SJCRH30 (cell line): ENCODE measurements around the gene CADM2. TPM values are rescaled to one million over a fixed set of nuclear protein-coding genes. Genes with fewer than 3 reads are reported as not detected.

ENCODE experiments used
- DNase-seq, 2 experiments: peaks; one replicate each; pipeline ENCODE4 v3.0.0-alpha.2; 2015 to 2020
- H3K27ac ChIP-seq: fragments of 250-450 bp; sonication (Bioruptor Pico); 2 replicates; pipeline ENCODE4 v1.5.1; 2020; ENCODE audit warnings: mild to moderate bottlenecking, moderate library complexity
- H3K27me3 ChIP-seq: fragments of 250-450 bp; sonication (Bioruptor Pico); 2 replicates; pipeline ENCODE4 v1.5.1; 2020; ENCODE audit warnings: mild to moderate bottlenecking, moderate library complexity
- H3K36me3 ChIP-seq: fragments of 250-450 bp; sonication (Bioruptor Pico); 2 replicates; pipeline ENCODE4 v1.5.1; 2020; ENCODE audit warnings: mild to moderate bottlenecking, moderate library complexity
- H3K4me1 ChIP-seq: fragments of 250-450 bp; sonication (Bioruptor Pico); 2 replicates; pipeline ENCODE4 v1.5.1; 2020; ENCODE audit warnings: mild to moderate bottlenecking, moderate library complexity
- H3K4me3 ChIP-seq: fragments of 250-450 bp; sonication (Bioruptor Pico); 2 replicates; pipeline ENCODE4 v1.5.1; 2020; ENCODE audit warnings: mild to moderate bottlenecking, moderate library complexity
- H3K9me3 ChIP-seq: fragments of 250-450 bp; sonication (Bioruptor Pico); replicated peaks from 2 replicates; pipeline ENCODE4 v1.5.1; 2020; ENCODE audit warnings: mild to moderate bottlenecking, moderate library complexity
- total RNA-seq: library from RNA; depleted of rRNA; stranded (reverse); fragments of >200 nt; shearing (Covaris generic); gene quantifications from 2 replicates; pipeline ENCODE4 v1.2.3, GENCODE V29; 2014

Gene CADM2
- total RNA-seq, 1 experiment from 2014 or later: 20.8 TPM

DNA sequence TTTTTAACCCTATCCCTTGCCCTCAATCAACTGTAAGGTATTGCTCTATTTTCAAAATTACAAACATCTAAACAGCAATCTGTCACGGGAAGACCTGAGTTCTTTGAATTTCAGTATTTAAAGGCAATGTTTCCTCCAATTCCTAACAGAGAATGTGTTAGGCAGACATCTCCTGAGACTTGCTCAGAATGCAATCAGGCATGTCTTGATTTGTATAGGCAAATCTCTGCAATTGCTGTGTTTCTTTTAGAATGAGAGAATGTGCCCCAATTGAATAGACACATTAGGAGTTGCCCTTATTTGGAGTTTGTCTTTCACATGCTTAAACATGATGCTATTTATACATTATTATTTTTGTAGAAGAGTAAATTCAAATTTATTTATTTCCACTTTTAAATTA, 205.6 kb downstream of the CADM2 start:
- Histone ChIP-seq H3K4me3 (no peak overlapping the region), H3K36me3 (no peaks in the 10 kb centered on the region)
- no peak for DNase-seq

DNA sequence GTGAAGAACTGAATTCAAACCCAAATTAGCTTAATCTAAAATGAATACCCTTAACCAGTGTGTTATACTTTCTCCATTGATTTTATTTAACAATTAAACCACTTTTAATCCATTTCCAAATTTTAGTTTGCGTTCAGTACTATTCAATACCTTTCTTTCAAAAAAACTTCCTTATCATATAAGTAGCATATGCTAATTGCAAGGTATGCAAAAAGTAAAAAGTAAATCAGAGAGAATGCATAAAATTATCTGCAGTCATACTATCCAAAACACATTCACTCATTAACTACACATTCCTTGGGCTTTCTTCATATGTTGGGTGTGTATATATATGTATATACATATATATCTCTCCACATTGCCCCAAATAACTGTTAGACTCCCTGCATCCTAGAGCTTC, 208.8 kb downstream of the CADM2 start:
- H3K4me1 ChIP-seq: no peaks in the 10 kb centered on the region
- no peaks in the 10 kb centered on the region for H3K9me3 ChIP-seq
- no peak overlapping the region for H3K4me3 ChIP-seq
- no peak for DNase-seq
- H3K27ac ChIP-seq: no peak overlapping the region
- H3K27me3 ChIP-seq: no peaks in the 10 kb centered on the region
- no peaks in the 10 kb centered on the region for H3K36me3 ChIP-seq

More for the DNA sequence above, 205.6 kb downstream of the CADM2 start:
- H3K4me1 ChIP-seq: no peaks in the 10 kb centered on the region
- H3K27ac ChIP-seq: no peak overlapping the region
- H3K27me3 ChIP-seq: no peaks in the 10 kb centered on the region
- no peaks in the 10 kb centered on the region for H3K9me3 ChIP-seq

DNA sequence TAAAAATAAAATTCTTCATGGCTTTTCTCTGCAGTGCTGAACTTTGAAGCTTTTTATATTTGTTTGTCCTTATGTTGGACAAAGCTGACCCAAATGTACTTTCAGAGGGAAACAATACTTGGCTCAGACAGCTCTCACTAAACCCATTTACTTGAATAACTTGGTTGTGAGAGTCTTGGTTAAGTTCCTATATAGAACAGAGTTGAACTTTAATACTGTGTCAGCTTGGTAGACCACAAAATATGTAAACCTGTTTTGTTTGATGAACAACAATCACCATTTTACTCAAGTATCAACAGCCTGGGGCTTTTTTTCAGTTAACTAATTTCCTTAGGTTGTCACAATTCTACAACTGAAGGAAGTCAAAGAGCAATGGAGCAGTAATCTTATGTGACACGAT, 211.9 kb downstream of the CADM2 start:
- H3K4me1 ChIP-seq: 0 out of 2 replicates have a peak, but pooled peaks cover 3% of the 10 kb centered on the region
- H3K9me3 ChIP-seq: no peaks in the 10 kb centered on the region
- no peak for DNase-seq
- H3K36me3 ChIP-seq: no peaks in the 10 kb centered on the region
- no peaks in the 10 kb centered on the region for H3K27me3 ChIP-seq
- no peak overlapping the region for H3K4me3 ChIP-seq
- no peak overlapping the region for H3K27ac ChIP-seq

DNA sequence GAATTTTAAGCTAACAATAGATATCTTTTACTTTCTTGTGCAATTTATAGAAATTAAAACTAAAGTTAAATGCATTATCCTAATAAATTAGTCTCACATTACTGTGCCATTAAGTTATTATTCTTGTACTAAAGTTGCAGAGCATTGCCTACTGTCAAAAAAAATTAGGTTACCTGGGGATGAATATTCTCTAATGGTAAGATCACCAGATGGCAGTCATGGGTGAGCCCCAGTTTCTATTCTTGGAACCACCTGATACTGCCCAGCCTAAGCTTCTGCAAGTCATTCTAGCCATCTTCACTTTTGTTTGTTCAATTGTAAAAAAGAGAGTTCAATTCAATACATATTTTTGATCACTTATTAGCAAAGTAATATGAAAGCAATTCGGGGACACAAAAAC, 213.2 kb downstream of the CADM2 start:
- no peaks in the 10 kb centered on the region for H3K36me3 ChIP-seq
- no peak for DNase-seq
- H3K27me3 ChIP-seq: no peaks in the 10 kb centered on the region
- H3K4me1 ChIP-seq: 0 out of 2 replicates have a peak, but pooled peaks cover 3% of the 10 kb centered on the region
- no peaks in the 10 kb centered on the region for H3K9me3 ChIP-seq
- H3K27ac ChIP-seq: no peak overlapping the region
- no peak overlapping the region for H3K4me3 ChIP-seq

DNA sequence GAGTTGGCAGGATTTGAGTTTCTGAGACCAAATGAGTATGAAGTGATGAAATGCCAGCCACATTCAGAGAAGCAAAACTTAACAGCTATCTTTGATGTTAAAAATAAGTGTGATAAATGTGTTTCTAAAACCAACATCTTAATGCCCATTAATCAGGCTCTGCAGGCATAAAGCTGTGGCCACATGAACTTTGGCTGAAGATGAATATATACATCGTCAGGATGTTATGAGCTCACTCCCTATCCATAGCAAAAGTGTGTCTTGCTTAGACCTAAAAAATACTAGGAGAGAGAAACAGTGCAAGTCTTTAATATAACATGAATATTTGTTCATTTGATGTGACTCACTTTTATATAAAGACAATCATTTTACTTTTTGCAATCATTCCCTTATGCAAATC, 218.0 kb downstream of the CADM2 start:
- H3K4me1 ChIP-seq: 0 out of 2 replicates have a peak, but pooled peaks cover 3% of the 10 kb centered on the region
- H3K36me3 ChIP-seq: no peaks in the 10 kb centered on the region
- no peaks in the 10 kb centered on the region for H3K27me3 ChIP-seq
- H3K27ac ChIP-seq: no peak overlapping the region
- DNase-seq: no peak
- H3K4me3 ChIP-seq: no peak overlapping the region
- no peaks in the 10 kb centered on the region for H3K9me3 ChIP-seq

DNA sequence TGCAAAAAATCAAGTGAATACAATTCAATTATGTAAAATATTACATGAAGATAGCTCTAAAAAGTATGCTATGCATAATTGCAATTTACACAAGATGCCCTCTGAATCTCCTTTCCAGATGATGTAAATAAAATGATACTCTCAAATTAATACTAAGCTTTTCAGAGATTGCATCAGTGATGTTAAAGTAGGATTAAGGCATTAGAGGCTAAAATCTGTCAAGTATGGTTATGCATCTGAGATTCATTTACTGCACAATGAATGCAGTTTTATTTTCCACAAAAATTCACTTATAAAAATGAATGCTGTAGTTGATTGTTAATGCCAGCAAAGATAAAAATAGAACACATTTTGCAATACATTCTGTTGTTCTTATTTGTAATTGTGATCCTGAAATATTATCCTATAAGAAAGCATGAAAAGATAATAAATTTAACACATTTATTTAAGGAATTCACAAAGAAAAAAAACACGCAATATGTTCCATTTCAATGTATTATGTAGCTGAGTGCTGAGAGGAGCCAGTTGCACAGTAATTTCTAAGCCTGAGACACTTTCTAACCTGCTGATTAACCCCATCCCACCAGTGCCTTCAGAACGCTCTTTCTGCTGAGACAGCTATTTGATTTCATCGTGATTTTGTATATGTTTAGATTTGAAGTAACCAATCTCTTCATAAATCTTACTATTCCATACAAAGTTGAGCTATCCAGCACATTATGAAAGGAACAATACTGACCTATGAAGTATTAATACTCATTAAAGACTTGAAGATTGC, 224.4 kb downstream of the CADM2 start:
- no peaks in the 10 kb centered on the region for H3K36me3 ChIP-seq
- DNase-seq: no peak
- H3K9me3 ChIP-seq: no peaks in the 10 kb centered on the region
- H3K27me3 ChIP-seq: no peaks in the 10 kb centered on the region
- no peaks in the 10 kb centered on the region for H3K4me1 ChIP-seq
- H3K4me3 ChIP-seq: no peak overlapping the region
- no peak overlapping the region for H3K27ac ChIP-seq

DNA sequence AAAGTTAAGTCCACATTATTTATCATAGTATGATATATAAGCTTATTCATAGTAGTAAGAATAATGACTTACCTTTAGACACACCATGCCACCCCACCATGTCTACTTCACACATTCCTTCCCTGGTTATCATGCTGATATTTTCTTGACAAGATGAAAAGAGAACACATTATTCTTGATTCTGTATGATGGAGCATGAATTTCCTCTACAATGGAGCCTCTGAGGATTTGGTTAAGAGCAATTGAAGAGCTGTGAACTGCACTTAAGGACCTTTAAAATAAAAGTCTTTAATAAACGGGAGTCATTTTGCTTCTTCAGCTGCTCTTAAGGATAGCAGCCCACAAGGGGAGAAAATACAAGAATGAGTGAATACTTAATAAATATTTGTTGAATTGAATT, 226.7 kb downstream of the CADM2 start:
- no peaks in the 10 kb centered on the region for H3K36me3 ChIP-seq
- no peak overlapping the region for H3K4me3 ChIP-seq
- no peaks in the 10 kb centered on the region for H3K27me3 ChIP-seq
- no peaks in the 10 kb centered on the region for H3K4me1 ChIP-seq
- no peak overlapping the region for H3K27ac ChIP-seq
- DNase-seq: no peak
- no peaks in the 10 kb centered on the region for H3K9me3 ChIP-seq

DNA sequence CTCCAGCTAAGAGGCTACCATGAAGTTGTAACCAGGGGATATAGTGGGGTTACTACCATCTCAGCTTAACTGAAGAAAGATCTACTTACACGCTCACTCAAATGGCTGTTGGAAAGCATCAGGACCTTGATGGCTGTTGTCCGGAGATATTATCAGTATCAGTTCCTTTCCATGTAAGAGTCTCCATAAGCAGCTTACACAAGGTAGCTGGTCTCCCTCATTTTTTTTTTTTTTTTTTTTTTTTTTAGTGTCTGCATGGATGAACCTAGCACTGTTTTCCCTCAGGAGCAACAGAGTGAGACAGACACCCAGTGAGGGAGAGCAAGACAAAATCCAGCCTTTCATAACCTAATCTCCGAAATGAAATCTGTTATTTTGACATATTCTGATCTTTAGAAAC, 230.9 kb downstream of the CADM2 start:
- Histone ChIP-seq H3K4me3 (no peak overlapping the region), H3K4me1 (no peaks in the 10 kb centered on the region), H3K36me3 (no peaks in the 10 kb centered on the region), H3K9me3 (no peaks in the 10 kb centered on the region), H3K27me3 (no peaks in the 10 kb centered on the region), H3K27ac (no peak overlapping the region)
- no peak for DNase-seq

DNA sequence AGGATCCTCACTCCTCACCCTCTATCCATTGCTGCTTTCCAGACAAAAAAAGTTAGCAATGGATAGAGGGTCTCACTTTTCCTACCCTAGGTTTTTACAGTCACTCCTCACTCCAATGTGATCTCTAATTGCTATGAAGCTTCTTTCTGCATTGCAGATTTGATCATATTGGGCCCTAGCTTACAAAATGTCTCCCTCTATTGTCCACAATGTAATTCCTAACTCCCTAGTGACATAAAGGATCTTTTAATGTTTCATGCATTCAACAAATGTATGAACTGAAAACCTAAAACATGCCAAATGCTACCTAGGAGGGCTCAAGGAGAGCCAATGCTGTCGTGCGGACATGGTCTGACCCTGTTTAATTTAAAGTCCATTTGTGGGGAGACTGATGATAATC, 234.8 kb downstream of the CADM2 start:
- no peak for DNase-seq
- no peak overlapping the region for H3K4me3 ChIP-seq
- no peaks in the 10 kb centered on the region for H3K4me1 ChIP-seq

DNA sequence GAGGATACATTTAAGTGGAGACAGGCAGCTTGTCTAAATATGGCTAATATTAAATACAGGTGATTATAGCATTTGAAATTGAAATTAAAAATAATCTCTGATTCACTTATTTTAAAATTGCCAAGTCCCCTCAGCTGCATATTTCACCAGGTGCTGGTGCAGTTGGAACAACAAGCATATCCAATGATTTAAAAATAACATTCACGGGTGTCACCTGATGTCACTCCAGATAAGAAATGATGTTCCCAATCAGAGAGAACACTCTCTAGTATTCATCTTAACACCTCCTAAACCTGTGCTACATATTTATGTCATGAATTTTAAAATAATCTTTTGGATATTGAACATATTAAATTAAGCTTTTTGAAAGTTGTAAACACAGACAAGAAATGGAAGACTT, 249.9 kb downstream of the CADM2 start:
- H3K4me1 ChIP-seq: no peaks in the 10 kb centered on the region
- no peaks in the 10 kb centered on the region for H3K9me3 ChIP-seq
- H3K27me3 ChIP-seq: no peaks in the 10 kb centered on the region
- no peak overlapping the region for H3K4me3 ChIP-seq
- H3K36me3 ChIP-seq: no peaks in the 10 kb centered on the region
- no peak overlapping the region for H3K27ac ChIP-seq
- DNase-seq: no peak

More for the DNA sequence above, 234.8 kb downstream of the CADM2 start:
- Histone ChIP-seq H3K27ac (no peak overlapping the region), H3K36me3 (no peaks in the 10 kb centered on the region), H3K27me3 (no peaks in the 10 kb centered on the region), H3K9me3 (no peaks in the 10 kb centered on the region)

DNA sequence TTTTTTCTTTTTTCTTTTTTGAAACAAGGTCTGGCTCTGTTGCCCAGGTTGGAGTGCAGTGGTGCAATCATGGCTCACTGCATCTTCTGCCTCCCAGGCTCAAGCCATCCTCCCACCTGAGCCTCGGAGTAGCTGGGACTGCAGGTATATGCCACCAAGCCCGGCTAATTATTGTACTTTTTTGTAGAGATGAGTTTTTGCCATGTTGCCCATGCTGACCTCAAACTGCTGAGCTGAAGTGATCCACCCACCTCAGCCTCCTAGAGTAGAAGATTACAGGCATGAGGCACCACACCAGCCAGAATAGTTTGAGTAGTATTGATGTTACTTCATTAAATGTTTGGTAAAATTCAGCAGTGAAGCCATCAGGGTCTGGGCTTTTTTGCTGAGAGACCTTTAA, 251.8 kb downstream of the CADM2 start:
- no peaks in the 10 kb centered on the region for H3K9me3 ChIP-seq
- no peaks in the 10 kb centered on the region for H3K36me3 ChIP-seq
- no peaks in the 10 kb centered on the region for H3K4me1 ChIP-seq
- H3K4me3 ChIP-seq: no peak overlapping the region
- H3K27ac ChIP-seq: no peak overlapping the region
- no peak for DNase-seq
- H3K27me3 ChIP-seq: no peaks in the 10 kb centered on the region

DNA sequence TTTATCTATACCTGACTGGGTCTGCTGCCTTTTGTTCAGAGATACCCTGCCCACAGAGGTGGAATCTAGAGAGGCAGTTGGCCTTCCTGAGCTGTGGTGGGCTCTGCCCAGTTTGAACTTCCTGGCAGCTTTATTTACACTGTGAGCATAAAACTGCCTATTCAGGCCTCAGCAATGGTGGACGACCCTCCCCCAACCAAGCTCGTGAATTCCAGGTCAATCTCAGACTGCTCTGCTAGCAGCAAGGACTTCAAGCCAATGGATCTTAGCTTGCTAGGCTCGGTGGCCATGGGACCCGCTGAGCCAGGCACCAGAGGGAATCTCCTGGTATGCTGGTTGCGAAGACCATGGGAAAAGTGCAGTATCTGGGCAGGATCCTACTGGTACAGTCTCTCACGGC, 270.2 kb downstream of the CADM2 start:
- no peaks in the 10 kb centered on the region for H3K4me1 ChIP-seq

DNA sequence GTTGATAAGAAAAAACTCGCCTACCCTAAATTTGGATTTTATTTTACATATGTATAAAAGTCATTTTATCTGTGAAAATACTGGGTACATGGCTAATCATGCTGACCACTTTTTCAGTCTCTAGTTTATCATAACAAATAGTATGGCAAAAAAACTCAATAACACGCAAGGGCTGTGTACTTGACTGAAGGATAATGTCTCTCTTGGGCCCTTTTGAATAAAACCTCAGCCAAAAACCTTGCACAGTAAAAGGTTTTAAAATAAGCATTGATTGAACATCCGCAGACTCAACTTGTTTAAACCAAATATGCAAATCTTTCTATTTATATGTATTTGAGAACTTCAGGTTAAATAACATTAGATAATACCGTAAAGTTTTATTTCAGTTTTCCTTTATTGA, 285.3 kb downstream of the CADM2 start:
- no peaks in the 10 kb centered on the region for H3K9me3 ChIP-seq
- H3K27me3 ChIP-seq: no peaks in the 10 kb centered on the region
- no peaks in the 10 kb centered on the region for H3K36me3 ChIP-seq
- H3K4me1 ChIP-seq: no peaks in the 10 kb centered on the region
- no peak for DNase-seq
- H3K27ac ChIP-seq: no peak overlapping the region
- no peak overlapping the region for H3K4me3 ChIP-seq

More for the DNA sequence above, 270.2 kb downstream of the CADM2 start:
- Histone ChIP-seq H3K27ac (no peak overlapping the region), H3K4me3 (no peak overlapping the region), H3K9me3 (no peaks in the 10 kb centered on the region), H3K27me3 (no peaks in the 10 kb centered on the region), H3K36me3 (no peaks in the 10 kb centered on the region)
- no peak for DNase-seq

DNA sequence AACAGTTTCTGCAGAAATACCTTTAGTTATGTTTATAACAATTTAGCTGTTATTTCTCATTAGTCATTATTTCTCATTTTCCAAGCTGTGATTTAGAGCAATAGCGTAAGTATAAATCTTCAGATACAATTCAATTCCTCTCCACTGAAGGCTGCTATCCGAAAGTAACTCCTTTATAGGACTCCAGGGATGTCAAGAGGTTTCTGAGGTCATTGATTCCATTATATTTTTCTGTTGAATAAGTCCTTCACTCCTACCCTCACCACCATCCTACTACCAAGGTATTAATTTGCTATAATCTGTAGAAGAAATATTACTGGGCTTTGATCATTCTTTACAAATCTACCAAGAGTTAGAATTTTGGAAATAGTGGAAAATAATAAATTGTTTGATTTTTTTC, 285.7 kb downstream of the CADM2 start:
- DNase-seq: no peak
- H3K4me1 ChIP-seq: no peaks in the 10 kb centered on the region
- H3K27me3 ChIP-seq: no peaks in the 10 kb centered on the region
- H3K4me3 ChIP-seq: no peak overlapping the region
- H3K27ac ChIP-seq: no peak overlapping the region
- no peaks in the 10 kb centered on the region for H3K36me3 ChIP-seq
- no peaks in the 10 kb centered on the region for H3K9me3 ChIP-seq

DNA sequence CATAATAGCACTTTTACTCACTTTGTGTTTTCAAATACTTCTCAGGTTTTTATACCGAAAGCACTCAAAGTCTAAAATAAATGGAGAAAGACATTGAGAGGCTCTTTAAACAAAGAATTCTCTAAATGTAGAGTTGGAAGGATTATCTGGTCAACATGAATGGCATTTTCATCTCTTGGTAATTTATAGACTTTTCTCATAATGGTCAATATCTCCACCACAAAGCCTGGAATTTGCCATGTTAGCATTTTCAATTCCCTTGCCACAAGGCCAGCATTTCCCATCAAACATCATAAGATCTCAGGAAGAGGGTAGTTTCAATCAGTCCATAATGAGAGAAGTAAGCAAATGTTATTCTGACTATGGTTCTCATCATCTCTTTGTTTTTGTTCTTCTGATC, 293.0 kb downstream of the CADM2 start:
- Histone ChIP-seq H3K4me3 (no peak overlapping the region), H3K4me1 (no peaks in the 10 kb centered on the region)
- no peak for DNase-seq

DNA sequence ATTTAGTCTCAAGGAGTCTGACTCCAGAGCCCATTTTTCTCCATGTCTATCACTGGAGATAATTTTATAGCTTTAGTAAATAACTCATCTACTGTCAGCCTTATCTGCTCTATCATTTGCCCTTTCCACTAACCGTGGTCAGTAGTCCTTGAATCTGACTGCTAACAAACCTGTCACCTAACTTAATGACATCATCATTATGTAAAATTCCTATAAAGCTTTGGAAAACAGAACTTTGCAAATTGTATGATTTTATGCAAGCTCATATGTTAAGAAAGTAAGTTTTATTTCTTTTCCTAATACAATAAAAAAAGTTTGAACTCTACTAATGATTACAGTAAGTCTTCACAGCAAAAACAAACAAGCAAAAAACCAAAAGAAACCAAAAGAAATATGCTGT, 293.9 kb downstream of the CADM2 start:
- no peaks in the 10 kb centered on the region for H3K4me1 ChIP-seq
- no peak for DNase-seq
- no peak overlapping the region for H3K4me3 ChIP-seq
- no peak overlapping the region for H3K27ac ChIP-seq
- no peaks in the 10 kb centered on the region for H3K27me3 ChIP-seq
- no peaks in the 10 kb centered on the region for H3K36me3 ChIP-seq
- no peaks in the 10 kb centered on the region for H3K9me3 ChIP-seq

More for the DNA sequence above, 293.0 kb downstream of the CADM2 start:
- no peaks in the 10 kb centered on the region for H3K27me3 ChIP-seq
- H3K36me3 ChIP-seq: no peaks in the 10 kb centered on the region
- no peak overlapping the region for H3K27ac ChIP-seq
- no peaks in the 10 kb centered on the region for H3K9me3 ChIP-seq
